HG02623 (cell line): ENCODE results near the gene UBE2D2.
"Not testable (repeated sequence)": the region's sequence is repeated elsewhere in the genome, so short reads cannot be mapped to it uniquely, and the experiment has no call there.

Experiments used
- ATAC-seq: cut with Tn5 transposase; IDR thresholded peaks from one replicate; pipeline ENCODE4 v1.9.1; 2021; ENCODE audit warnings: moderate library complexity; ENCODE audit not compliant: unreplicated experiment

The UBE2D2 gene

GRCh38 chr5:139546593-139546992 is 14.5 kb upstream of the UBE2D2 start:
- ATAC-seq = not testable (repeated sequence)

GRCh38 chr5:139549162-139549894 is 11.8 kb upstream of the UBE2D2 start:
- no peak for ATAC-seq

GRCh38 chr5:139550051-139550872 is 10.9 kb upstream of the UBE2D2 start:
- not testable (repeated sequence) for ATAC-seq

- no peak for ATAC-seq
Measured at GRCh38 chr5:139551191-139551889, 9.8 kb upstream of the UBE2D2 start.

GRCh38 chr5:139552893-139553575 is 8.1 kb upstream of the UBE2D2 start:
- no peak for ATAC-seq

- ATAC-seq = no peak
Measured at GRCh38 chr5:139554264-139554663, 6.9 kb upstream of the UBE2D2 start.

GRCh38 chr5:139557811-139558210 is 3.3 kb upstream of the UBE2D2 start:
- no peak for ATAC-seq

GRCh38 chr5:139561655-139562451 is 714 bp downstream of the UBE2D2 start:
- ATAC-seq = peak; percentile 8

- no peak for ATAC-seq
Measured at GRCh38 chr5:139562847-139563246, 1.7 kb downstream of the UBE2D2 start.

- no peak for ATAC-seq
Measured at GRCh38 chr5:139565411-139566305, 4.5 kb downstream of the UBE2D2 start.

GRCh38 chr5:139566611-139567010 is 5.5 kb downstream of the UBE2D2 start:
- ATAC-seq = no peak

GRCh38 chr5:139569270-139569955 is 8.3 kb downstream of the UBE2D2 start:
- ATAC-seq = no peak

GRCh38 chr5:139571543-139571942 is 10.4 kb downstream of the UBE2D2 start:
- ATAC-seq = no peak

GRCh38 chr5:139571966-139572365 is 10.8 kb downstream of the UBE2D2 start:
- no peak for ATAC-seq

- no peak for ATAC-seq
Measured at GRCh38 chr5:139574641-139575312, 13.6 kb downstream of the UBE2D2 start.

- ATAC-seq = no peak
Measured at GRCh38 chr5:139575313-139575646, 14.1 kb downstream of the UBE2D2 start.

- ATAC-seq = no peak
Measured at GRCh38 chr5:139575751-139576150, 14.6 kb downstream of the UBE2D2 start.

GRCh38 chr5:139577689-139578290 is 16.7 kb downstream of the UBE2D2 start:
- ATAC-seq = no peak
